Glutamatergic neuron (in vitro differentiated cells): ENCODE data around the gene NEK4. TPM values are rescaled to one million over a fixed set of nuclear protein-coding genes. Genes with fewer than 3 reads are reported as not detected.

Experiments
- DNase-seq: peaks from one replicate; pipeline ENCODE4 v3.0.0; 2022
- H3K27ac Mint-ChIP-seq: one replicate; pipeline ENCODE4 v1.8.0; 2020; ENCODE audit warnings: mild to moderate bottlenecking, mixed read lengths, inconsistent platforms; ENCODE audit not compliant: unreplicated experiment
- H3K27me3 Mint-ChIP-seq: one replicate; pipeline ENCODE4 v1.8.0; 2020; ENCODE audit warnings: mild to moderate bottlenecking, moderate library complexity, mixed read lengths, inconsistent platforms; ENCODE audit not compliant: unreplicated experiment
- H3K36me3 Mint-ChIP-seq: one replicate; pipeline ENCODE4 v1.8.0; 2020; ENCODE audit warnings: mild to moderate bottlenecking, mixed read lengths, inconsistent platforms; ENCODE audit not compliant: unreplicated experiment
- H3K4me1 Mint-ChIP-seq: one replicate; pipeline ENCODE4 v1.8.0; 2020; ENCODE audit warnings: mild to moderate bottlenecking, low read depth, mixed read lengths, inconsistent platforms; ENCODE audit not compliant: unreplicated experiment
- H3K4me3 Mint-ChIP-seq: one replicate; pipeline ENCODE4 v1.8.0; 2020; ENCODE audit warnings: mild to moderate bottlenecking, mixed read lengths, inconsistent platforms; ENCODE audit not compliant: unreplicated experiment
- H3K9me3 Mint-ChIP-seq: one replicate; pipeline ENCODE4 v1.8.0; 2020; ENCODE audit warnings: mild to moderate bottlenecking, moderate library complexity, mixed read lengths, inconsistent platforms; ENCODE audit not compliant: unreplicated experiment
- total RNA-seq: library from RNA; stranded (reverse); fragmentation: NEBNext Ultra II Directional; extraction: Animal tissue kit (Norgen Biotek cat#: 25700); gene quantifications from one replicate; pipeline ENCODE4 v1.2.1, GENCODE V29; 2021; ENCODE audit not compliant: unreplicated experiment
- TF ChIP-seq, protein P1 (sequence below): fragments of 200-600 bp; sonication (generic); IDR thresholded peaks from one replicate; pipeline ENCODE4 v1.5.0; 2021; ENCODE audit not compliant: partially characterized antibody, unreplicated experiment

Gene NEK4
- total RNA-seq, 1 donor from 2014 or later, result 28.5 TPM

DNA sequence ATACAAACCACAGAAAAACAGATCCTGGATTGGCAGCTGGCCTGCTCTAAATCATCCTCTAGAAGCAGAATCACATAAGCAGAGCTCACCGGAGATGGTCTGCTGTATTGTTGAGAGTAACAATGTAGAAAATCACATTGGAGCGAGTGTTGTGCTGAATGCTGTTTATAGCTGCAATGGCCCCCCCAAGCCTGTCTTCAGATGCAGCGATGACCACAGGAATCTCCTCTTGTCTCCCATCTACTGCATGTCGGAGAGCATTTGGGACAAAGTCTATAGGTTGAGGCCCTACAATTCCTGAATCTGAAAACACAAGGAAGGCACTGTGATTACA lies 73.1 kb downstream of the NEK4 start:
- Mint-ChIP-seq H3K4me3 (no peak overlapping the region), H3K27ac (peak overlapping the region; percentile 34), H3K36me3 (no peaks in the 10 kb centered on the region), H3K9me3 (no peaks in the 10 kb centered on the region), H3K4me1 (peaks cover 11% of the 10 kb centered on the region), H3K27me3 (no peaks in the 10 kb centered on the region)
- no peak for DNase-seq
- TF ChIP-seq, protein P1, sequence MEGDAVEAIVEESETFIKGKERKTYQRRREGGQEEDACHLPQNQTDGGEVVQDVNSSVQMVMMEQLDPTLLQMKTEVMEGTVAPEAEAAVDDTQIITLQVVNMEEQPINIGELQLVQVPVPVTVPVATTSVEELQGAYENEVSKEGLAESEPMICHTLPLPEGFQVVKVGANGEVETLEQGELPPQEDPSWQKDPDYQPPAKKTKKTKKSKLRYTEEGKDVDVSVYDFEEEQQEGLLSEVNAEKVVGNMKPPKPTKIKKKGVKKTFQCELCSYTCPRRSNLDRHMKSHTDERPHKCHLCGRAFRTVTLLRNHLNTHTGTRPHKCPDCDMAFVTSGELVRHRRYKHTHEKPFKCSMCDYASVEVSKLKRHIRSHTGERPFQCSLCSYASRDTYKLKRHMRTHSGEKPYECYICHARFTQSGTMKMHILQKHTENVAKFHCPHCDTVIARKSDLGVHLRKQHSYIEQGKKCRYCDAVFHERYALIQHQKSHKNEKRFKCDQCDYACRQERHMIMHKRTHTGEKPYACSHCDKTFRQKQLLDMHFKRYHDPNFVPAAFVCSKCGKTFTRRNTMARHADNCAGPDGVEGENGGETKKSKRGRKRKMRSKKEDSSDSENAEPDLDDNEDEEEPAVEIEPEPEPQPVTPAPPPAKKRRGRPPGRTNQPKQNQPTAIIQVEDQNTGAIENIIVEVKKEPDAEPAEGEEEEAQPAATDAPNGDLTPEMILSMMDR, result no peak

DNA sequence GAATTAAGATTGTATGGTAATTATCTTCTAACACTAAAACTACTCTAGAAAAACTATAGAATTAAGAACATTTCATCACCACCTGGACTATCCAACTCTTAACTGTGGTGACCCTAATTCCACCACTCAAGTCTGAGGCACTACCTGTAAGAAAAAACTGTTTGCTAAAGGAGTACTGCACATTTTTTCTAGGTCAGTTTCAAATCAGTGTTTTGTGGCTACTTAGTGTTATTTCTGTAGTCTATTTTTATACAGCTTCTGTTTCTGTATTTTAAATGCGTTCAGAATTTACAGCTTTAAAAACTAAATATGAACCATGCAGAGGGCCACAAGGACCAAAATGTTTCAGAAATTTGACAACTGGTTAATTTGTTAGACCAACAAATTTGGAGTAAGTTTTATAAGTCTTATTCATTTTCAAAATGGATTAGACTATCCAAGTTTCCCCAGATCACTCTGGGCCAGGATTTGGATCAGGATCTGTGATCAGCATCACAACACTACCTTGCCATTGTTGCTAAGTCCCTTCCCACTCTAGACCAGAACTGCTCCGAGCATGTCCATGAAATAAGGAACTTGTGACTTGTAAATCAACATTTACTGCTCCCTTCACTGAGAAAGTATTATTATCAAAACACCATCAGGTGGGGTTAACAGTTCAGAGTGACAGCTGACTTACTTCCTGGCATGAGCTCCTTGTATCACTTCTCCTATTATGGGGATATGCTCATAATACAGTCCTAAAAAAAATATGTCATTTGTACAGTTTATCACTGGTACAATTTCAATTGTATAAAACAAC lies 73.7 kb downstream of the NEK4 start:
- TF ChIP-seq, protein P1, result no peak
- Mint-ChIP-seq H3K36me3 (no peaks in the 10 kb centered on the region), H3K4me1 (peaks cover 11% of the 10 kb centered on the region), H3K4me3 (no peak overlapping the region), H3K9me3 (no peaks in the 10 kb centered on the region), H3K27me3 (no peaks in the 10 kb centered on the region), H3K27ac (peak overlapping the region; percentile 34)
- no peak for DNase-seq

DNA sequence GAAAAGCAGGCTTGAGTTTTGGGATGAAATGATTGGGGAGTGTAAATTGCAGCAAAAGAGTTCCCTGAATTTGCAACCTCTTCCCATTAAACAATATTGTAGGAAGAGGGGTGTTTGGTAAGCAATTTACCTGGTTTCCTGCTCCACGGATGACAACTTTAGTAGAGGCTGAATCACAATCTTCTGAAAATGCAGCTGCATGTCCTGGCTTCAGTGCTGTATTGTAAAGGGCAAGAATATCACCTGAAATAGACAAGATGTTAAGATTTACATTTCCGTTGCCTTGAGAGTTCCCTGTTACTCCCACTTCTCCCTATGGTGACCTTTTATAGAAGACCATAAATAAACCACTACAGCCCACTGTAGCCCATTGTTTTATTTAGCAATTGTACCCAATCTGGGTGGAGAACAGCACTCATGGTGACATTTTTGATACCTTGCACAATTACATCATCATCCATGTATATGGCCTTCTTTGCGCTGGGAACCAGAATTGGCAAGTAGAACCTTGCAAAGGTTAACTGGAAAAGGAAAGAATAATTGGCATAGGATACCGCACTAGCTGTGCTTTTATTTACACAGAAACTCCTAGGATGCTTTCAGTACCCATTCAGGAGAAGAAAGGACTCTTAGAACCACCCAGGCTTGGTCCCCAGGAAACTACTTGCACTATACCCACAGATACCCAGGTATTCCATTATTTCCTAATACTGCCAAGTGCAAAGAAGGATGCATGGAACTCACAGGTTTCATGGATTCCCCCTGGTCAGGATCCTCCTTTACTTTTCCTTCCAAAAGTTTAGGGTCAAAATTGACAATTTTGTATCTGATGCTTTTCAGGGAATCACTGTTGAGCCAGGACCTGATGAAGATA lies 74.7 kb downstream of the NEK4 start:
- DNase-seq, result no peak
- H3K4me1 Mint-ChIP-seq, result peaks cover 11% of the 10 kb centered on the region
- no peak overlapping the region for H3K27ac Mint-ChIP-seq
- H3K4me3 Mint-ChIP-seq, result no peak overlapping the region
- TF ChIP-seq, protein P1, result no peak
- no peaks in the 10 kb centered on the region for H3K36me3 Mint-ChIP-seq
- H3K27me3 Mint-ChIP-seq, result no peaks in the 10 kb centered on the region
- no peaks in the 10 kb centered on the region for H3K9me3 Mint-ChIP-seq

DNA sequence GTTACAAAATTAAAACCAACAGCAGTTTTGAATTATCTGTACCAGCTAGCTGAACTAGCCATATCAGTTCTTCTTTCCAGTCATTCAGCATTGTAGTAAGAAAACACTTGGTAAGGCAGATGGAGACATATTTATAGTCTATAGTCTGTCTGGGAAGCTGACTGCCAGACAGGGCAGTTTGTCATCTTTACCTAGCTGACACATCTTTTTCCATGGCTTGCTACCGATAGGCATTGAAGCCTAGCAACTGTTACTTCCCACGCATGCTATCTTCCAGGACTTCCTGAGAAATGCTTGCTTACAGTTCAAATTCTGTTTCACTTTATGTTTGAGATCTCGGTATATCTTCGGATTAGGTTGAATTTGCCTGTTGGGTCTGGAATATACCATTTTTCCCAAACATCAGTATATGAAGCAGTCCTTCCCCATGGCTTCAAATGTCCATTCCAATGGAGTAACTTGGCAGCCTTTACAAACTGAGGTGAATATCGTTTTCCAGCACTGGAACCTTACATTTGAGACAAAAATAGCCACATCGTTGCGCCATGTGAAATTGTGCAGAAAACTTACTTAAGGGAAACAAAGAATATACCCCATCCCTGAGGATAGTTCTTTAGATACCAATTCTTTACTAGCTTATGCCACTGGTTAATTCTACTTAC lies 76.1 kb downstream of the NEK4 start:
- TF ChIP-seq, protein P1, result no peak
- H3K27ac Mint-ChIP-seq, result no peak overlapping the region
- peaks cover 3% of the 10 kb centered on the region for H3K4me1 Mint-ChIP-seq
- DNase-seq, result no peak
- no peak overlapping the region for H3K4me3 Mint-ChIP-seq
- H3K36me3 Mint-ChIP-seq, result no peaks in the 10 kb centered on the region
- no peaks in the 10 kb centered on the region for H3K27me3 Mint-ChIP-seq
- no peaks in the 10 kb centered on the region for H3K9me3 Mint-ChIP-seq
